AG09309 (cell line): ENCODE measurements around the gene DENND2C.
A peak's percentile ranks its signal among the peaks of the same experiment; 100 is the strongest.

Source experiments
- DNase-seq: peaks from one replicate; pipeline ENCODE4 v3.0.0-alpha.2; 2010; ENCODE audit warnings: low read depth
- H3K4me3 ChIP-seq: 2 replicates; pipeline ENCODE4 v1.5.1; 2011; ENCODE audit warnings: mild to moderate bottlenecking, low read depth, low read length, moderate library complexity; ENCODE audit not compliant: control insufficient read depth
- TF ChIP-seq, protein P1 (sequence below): IDR thresholded peaks from 2 replicates; pipeline ENCODE4 v1.5.1; 2011; ENCODE audit warnings: mild to moderate bottlenecking, low read depth, low read length, inconsistent platforms; ENCODE audit not compliant: insufficient read depth, control insufficient read depth; ENCODE audit errors: missing control alignments

Gene DENND2C

DNA sequence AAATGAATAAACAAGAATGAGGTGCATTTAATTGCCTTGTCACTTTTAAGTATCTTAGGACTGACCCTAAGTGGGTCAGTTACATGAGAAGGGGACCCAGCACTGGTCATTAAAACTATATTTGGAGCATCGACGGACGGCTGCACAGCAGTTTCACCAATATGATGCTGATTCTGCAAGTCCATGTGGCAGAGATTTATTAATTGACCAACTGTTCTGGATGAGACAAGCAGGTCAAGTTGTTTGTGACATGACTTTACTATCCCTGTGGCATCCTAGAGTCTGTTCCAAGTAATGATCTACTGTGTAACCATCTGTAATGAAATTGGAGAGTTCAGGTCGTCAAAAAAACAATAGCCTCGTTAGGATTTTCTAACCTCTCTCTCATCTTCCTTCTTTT, 16.0 kb upstream of the DENND2C start:
- TF ChIP-seq, protein P1, sequence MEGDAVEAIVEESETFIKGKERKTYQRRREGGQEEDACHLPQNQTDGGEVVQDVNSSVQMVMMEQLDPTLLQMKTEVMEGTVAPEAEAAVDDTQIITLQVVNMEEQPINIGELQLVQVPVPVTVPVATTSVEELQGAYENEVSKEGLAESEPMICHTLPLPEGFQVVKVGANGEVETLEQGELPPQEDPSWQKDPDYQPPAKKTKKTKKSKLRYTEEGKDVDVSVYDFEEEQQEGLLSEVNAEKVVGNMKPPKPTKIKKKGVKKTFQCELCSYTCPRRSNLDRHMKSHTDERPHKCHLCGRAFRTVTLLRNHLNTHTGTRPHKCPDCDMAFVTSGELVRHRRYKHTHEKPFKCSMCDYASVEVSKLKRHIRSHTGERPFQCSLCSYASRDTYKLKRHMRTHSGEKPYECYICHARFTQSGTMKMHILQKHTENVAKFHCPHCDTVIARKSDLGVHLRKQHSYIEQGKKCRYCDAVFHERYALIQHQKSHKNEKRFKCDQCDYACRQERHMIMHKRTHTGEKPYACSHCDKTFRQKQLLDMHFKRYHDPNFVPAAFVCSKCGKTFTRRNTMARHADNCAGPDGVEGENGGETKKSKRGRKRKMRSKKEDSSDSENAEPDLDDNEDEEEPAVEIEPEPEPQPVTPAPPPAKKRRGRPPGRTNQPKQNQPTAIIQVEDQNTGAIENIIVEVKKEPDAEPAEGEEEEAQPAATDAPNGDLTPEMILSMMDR, result no peak
- no peak overlapping the region for H3K4me3 ChIP-seq
- DNase-seq, result no peak

DNA sequence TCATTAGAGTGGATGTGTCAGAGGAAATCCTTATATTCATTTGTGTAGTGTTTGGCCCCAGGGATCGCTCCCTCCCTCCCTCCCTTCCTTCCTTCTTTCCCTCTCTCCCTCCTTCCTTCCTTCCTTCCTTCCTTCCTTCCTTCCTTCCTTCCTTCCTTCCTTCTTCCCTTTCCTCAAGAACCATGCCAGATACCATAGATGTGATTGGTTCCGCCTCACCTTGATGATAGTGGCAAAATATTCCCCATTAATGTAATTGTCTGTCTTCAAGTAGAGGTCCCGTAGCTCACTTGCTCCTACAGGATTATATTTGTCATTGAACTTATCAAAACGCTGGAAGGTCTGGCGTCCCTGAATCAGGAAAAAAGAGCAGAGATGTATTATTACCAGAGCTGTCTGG, 7.8 kb upstream of the DENND2C start:
- H3K4me3 ChIP-seq, result no peak overlapping the region
- TF ChIP-seq, protein P1, result no peak
- no peak for DNase-seq

DNA sequence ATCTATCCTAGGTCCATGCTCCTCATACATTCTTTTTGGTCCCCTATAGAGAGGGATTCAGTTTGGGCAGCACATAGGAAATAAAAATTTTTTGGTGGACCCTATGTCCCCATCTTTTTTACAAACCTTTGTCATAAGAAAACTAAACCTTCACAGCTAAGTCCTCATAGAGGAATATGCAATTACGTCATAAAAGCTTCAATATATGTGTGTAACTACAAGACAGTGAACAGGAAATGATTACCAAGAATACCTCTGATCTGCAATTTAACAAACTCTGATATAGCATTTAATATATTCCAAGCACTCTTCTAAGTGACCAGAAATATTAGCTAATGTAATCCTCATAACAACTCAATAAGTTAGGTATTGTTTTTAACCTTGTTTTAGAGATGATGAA, 6.3 kb upstream of the DENND2C start:
- TF ChIP-seq, protein P1, result no peak
- DNase-seq, result no peak
- H3K4me3 ChIP-seq, result no peak overlapping the region

DNA sequence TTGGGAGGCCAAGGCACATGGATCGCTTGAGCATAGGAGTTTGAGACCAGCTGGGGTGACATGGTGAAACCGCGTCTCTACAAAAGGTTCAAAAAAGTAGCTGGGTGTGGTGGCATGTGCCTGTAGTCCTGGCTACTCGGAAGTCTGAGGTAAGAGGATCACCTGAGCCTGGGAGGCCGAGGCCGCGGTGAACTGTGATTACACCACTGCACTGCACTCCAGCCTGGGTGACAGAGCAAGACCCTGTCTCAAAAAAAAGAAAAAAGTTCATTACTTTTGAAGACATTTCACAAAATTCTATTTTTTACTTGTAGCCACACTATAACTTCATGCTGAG, 2.1 kb upstream of the DENND2C start:
- TF ChIP-seq, protein P1, result no peak
- no peak for DNase-seq
- no peak overlapping the region for H3K4me3 ChIP-seq

DNA sequence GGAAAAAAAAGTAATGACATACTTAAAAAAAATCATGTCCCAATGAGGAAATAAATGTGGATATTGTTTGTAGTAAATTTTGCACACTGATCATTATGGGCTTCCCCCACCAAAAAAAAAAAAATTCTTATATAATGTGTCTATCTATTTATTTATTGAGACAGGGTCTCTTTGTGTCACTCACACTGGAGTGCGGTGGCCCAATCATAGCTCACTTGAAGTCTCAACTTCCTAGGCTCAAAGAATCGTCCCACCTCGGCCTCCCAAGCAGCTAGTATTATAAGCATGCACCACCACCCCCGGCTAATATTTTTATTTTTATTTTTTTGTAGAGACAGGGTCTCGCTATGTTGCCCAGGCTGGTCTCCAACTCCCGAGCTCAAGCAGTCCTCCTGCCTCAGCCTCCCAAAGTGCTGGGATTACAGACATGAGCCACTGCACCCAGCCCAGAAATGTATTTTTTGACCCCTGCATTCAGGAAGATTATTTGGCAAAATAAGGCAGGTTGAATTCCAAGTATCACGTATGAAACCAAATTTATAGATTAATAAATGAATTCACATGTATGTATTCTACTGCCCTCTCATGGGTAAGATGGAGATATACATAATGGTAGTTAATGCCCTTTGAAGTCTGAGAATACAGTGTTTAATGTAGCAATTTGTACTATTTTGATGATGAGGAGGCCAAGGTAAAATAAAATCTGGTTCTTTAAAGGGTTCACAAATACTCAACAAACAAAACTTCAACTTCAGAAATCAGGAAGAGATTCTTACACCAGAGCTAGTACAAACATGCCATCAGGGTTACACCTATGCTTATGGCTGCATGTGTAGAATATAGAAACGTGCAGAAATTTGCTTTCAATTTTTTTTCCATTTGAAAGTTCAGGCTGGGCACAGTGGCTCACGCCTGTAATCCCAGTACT, 1.4 kb upstream of the DENND2C start:
- no peak overlapping the region for H3K4me3 ChIP-seq
- no peak for DNase-seq
- TF ChIP-seq, protein P1, result peak; percentile 6

DNA sequence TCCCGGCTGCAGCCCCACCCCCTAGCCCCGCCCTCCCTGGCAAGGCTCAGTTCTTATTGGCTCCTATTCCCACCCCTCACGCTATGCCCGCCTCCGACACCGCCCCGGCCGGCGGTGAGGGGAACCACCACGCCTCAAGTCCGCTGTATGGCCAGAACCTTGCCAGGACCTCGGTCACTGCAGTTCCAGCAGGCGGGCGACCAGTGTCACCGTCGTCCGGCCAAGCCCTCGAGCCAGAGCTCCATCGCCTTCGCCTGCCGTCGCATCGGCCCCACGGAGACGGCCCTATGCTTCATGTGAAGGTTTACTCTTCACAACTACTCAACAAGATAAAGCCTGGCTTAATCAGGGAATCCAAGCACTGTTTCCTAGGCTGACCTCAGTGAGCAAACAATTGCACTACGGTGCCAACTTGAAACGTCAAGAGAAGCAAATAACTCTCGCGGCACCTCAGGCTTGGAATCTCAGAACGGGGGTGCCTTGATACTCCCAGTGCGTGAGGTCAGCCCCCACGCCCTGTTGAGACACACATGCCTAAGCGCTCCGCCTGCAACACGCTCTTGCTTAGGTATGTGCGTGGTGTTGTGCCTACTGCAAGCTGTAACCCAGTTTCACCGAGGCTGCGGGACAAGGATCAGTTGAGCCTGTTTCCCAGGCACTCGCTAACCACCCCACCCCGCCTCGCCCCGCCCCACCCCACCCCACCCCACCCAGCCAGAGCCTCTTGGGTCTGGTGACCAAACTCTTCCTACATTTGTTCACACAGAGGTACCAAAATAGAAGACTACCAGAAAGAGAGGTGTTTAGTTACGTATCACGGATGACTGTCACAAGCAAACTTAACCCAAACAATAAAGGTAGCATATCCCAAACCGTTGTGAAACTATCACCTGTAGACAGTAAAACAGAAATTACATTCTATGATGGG, 498 bp upstream of the DENND2C start:
- peak; percentile 47 for DNase-seq
- TF ChIP-seq, protein P1, result peak; percentile 10
- H3K4me3 ChIP-seq, result peak overlapping the region; percentile 80
